ENCODE measurements around the gene LIPK.

DNA sequence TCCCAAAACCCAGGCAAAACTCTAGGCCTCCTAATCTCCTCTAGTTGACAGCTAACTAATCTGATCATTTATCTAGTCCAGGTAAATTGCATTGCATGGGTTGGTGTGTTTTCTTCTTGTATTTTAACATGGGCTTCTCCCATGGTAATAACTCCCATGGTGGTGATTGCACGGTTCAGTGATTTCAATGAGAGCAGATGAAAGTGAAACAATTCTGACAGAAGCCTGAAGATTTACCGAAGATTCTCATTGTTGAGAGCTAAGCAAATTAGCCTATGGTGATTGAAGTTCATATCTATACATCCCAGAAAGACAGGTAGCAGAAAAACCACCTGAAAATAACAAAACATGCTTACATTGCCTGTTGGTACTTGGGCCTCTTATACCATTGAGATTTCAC, 27.2 kb downstream of the LIPK start:
- TF ChIP-seq, protein P1, sequence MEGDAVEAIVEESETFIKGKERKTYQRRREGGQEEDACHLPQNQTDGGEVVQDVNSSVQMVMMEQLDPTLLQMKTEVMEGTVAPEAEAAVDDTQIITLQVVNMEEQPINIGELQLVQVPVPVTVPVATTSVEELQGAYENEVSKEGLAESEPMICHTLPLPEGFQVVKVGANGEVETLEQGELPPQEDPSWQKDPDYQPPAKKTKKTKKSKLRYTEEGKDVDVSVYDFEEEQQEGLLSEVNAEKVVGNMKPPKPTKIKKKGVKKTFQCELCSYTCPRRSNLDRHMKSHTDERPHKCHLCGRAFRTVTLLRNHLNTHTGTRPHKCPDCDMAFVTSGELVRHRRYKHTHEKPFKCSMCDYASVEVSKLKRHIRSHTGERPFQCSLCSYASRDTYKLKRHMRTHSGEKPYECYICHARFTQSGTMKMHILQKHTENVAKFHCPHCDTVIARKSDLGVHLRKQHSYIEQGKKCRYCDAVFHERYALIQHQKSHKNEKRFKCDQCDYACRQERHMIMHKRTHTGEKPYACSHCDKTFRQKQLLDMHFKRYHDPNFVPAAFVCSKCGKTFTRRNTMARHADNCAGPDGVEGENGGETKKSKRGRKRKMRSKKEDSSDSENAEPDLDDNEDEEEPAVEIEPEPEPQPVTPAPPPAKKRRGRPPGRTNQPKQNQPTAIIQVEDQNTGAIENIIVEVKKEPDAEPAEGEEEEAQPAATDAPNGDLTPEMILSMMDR (IDR thresholded peaks at IDR 0.05; ENCODE audit: low read depth, low read length, poor library complexity, severe bottlenecking), result no peak
- no peak for TF ChIP-seq EZH2phosphoT487 (IDR thresholded peaks at IDR 0.05; ENCODE audit: borderline replicate concordance, low read length)

Measured in DOHH2 (cell line).